BJ (cell line): ENCODE data around the gene ZFYVE28. TPM values are rescaled to one million over a fixed set of nuclear protein-coding genes. Genes with fewer than 3 reads are reported as not detected.

ENCODE experiments used
- CTCF ChIA-PET: fragments of 350-600 bp; formaldehyde crosslinking; extraction: SDS; loops from one replicate; lab custom pipeline; 2021; ENCODE audit warnings: antibody characterized with exemption, inconsistent platforms; lab: Yijun Ruan, JAX
- POLR2A ChIA-PET: fragments of 300-600 bp; sonication (Branson Sonifier 250); formaldehyde crosslinking; extraction: SDS; loops from one replicate; lab custom pipeline; 2021; ENCODE audit warnings: antibody characterized with exemption; lab: Charles Lee
- DNase-seq: peaks from one replicate; pipeline ENCODE4 v3.0.0-alpha.2; 2011; ENCODE audit warnings: low read depth
- H3K27me3 ChIP-seq: 2 replicates; pipeline ENCODE4 v1.6.0; 2011; ENCODE audit warnings: low read length; ENCODE audit not compliant: control insufficient read depth, insufficient read depth
- H3K36me3 ChIP-seq: 2 replicates; pipeline ENCODE4 v1.5.1; 2011; ENCODE audit warnings: low read length; ENCODE audit not compliant: control insufficient read depth, insufficient read depth
- H3K4me3 ChIP-seq: 2 replicates; pipeline ENCODE4 v1.5.1; 2011; ENCODE audit warnings: low read depth, mild to moderate bottlenecking, control low read depth, low read length
- CTCF ChIP-seq: IDR thresholded peaks from 2 replicates; pipeline ENCODE4 v1.5.1; 2011; ENCODE audit warnings: low read depth, mild to moderate bottlenecking, control low read depth, inconsistent platforms, low read length, moderate library complexity; ENCODE audit not compliant: insufficient read depth
- polyA plus RNA-seq: library from polyadenylated mRNA; depleted of rRNA; stranded (reverse); fragments of >200 nt; gene quantifications from 2 replicates; pipeline ENCODE4 v1.2.3, GENCODE V29; 2011

The ZFYVE28 gene
- polyA plus RNA-seq, 1 experiment: 4.4 TPM

GRCh38 chr4:2245057-2245786 lies 173.2 kb downstream of the ZFYVE28 start:
- ChIA-PET POLR2A (interaction anchor here (0.6 kb wide), 1 partner anchor 7 kb away, joined by 19 read pairs; no protein-coding TSS in a partner anchor), CTCF (interaction anchor here (1.6 kb wide), 1 partner anchor 197 kb away, joined by 3 read pairs; no protein-coding TSS in a partner anchor)
- no peak for DNase-seq
- Histone ChIP-seq H3K4me3 (no peak overlapping the region), H3K36me3 (peaks cover 11% of the 10 kb centered on the region), H3K27me3 (no peaks in the 10 kb centered on the region)
- TF ChIP-seq CTCF: no peak

- DNase-seq: no peak
- H3K36me3 ChIP-seq: peaks cover 3% of the 10 kb centered on the region
- POLR2A ChIA-PET: no interaction called here
- no peak overlapping the region for H3K4me3 ChIP-seq
- peak; percentile 33 for TF ChIP-seq CTCF
- CTCF ChIA-PET: interaction anchor here (0.6 to 1.6 kb wide), 3 partner anchors 117 to 225 kb away, joined by 3 to 4 read pairs (median 3); partner anchors contain the start of gene RNF4
- H3K27me3 ChIP-seq: no peaks in the 10 kb centered on the region
Measured at GRCh38 chr4:2243681-2244380, 174.6 kb downstream of the ZFYVE28 start.

GRCh38 chr4:2241410-2242353 lies 176.8 kb downstream of the ZFYVE28 start, which contains the start of the genes HAUS3 and POLN:
HAUS3 (minus strand) TSS chr4:2242121; CDS start chr4:2240946, 1,175 bp downstream.
POLN (minus strand) TSS chr4:2242121; CDS start chr4:2229231, 12,890 bp downstream.
- Histone ChIP-seq H3K4me3 (peak within 1 kb of the TSS; percentile 84), H3K27me3 (no peaks in the 10 kb centered on the region), H3K36me3 (peaks cover 2% of the 10 kb centered on the region; the same call in 1 of the 2 replicates)
- no peak for TF ChIP-seq CTCF
- ChIA-PET CTCF (interaction anchor here (0.9 to 3.2 kb wide), 5 partner anchors 10 to 200 kb away, joined by 3 to 19 read pairs (median 4); no protein-coding TSS in a partner anchor), POLR2A (interaction anchor here (0.6 to 1.8 kb wide), 3 partner anchors 9 to 601 kb away, joined by 5 to 7 read pairs (median 6); no protein-coding TSS in a partner anchor)
- peak; percentile 73 for DNase-seq

- no peak for TF ChIP-seq CTCF
- ChIA-PET CTCF (interaction anchor here (0.9 to 3.2 kb wide), 3 partner anchors 14 to 201 kb away, joined by 3 to 19 read pairs (median 4); no protein-coding TSS in a partner anchor), POLR2A (interaction anchor here (1.8 kb wide), 1 partner anchor 21 kb away, joined by 5 read pairs; no protein-coding TSS in a partner anchor)
Measured at GRCh38 chr4:2241003-2241402, 177.4 kb downstream of the ZFYVE28 start.

More at GRCh38 chr4:2241003-2241402, 177.4 kb downstream of the ZFYVE28 start:
- H3K27me3 ChIP-seq: no peaks in the 10 kb centered on the region
- H3K36me3 ChIP-seq: peaks cover 2% of the 10 kb centered on the region; the same call in 1 of the 2 replicates
- H3K4me3 ChIP-seq: peak overlapping the region; percentile 84
- DNase-seq: no peak
